Measurements from ENCODE around the gene BCL6. TPM values are rescaled to one million over a fixed set of nuclear protein-coding genes. Genes with fewer than 3 reads are reported as not detected.

Gene BCL6
- total and polyA plus RNA-seq, 2 experiments from 2014 or later = 32.0 to 46.5 TPM

DNA sequence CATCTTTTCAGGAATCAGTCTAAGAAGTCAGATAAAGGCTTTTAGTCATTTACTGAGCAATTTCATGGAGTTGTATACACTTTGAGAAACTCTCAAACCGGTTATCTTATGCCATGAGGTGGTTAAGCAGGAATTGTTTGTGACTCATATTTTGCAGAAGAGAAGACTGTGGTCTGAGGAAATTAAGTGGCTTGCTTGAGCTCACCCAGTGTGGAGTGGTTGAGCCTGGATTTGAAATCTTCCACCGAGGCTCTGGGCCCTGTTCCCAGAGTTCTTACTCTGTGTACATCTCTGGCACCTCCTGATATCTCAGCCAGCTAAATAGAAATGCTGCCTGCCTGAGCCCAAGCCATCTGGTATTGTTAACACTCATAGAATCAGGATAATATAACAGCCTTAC, 37.8 kb upstream of the BCL6 start:
- H3K36me3 ChIP-seq (replicated peaks; ENCODE audit: insufficient read depth, low read depth) = no peaks in the 10 kb centered on the region
- 46% methylated on average over 2 of the region's 2 CpGs for WGBS (ENCODE audit: low lambda C conversion rate, missing lambda C conversion rate)
- H3K9me2 ChIP-seq (replicated peaks; ENCODE audit: insufficient read depth) = no peaks in the 10 kb centered on the region
- no peaks in the 10 kb centered on the region for H3K4me1 ChIP-seq (ENCODE audit: insufficient read depth)
- H3K4me3 ChIP-seq = no peak overlapping the region
- H3K4me2 ChIP-seq = no peak overlapping the region
- peak overlapping the region; percentile 24 for H3K27ac ChIP-seq
- H3K79me2 ChIP-seq = no peaks in the 10 kb centered on the region
- H4K20me1 ChIP-seq (ENCODE audit: insufficient read depth, poor library complexity, severe bottlenecking) = no peaks in the 10 kb centered on the region
- no peaks in the 10 kb centered on the region for H3K27me3 ChIP-seq
- H3K9me3 ChIP-seq (ENCODE audit: low read depth) = no peaks in the 10 kb centered on the region
- TF ChIP-seq EZH2phosphoT487 (IDR thresholded peaks at IDR 0.05; ENCODE audit: low read depth, severe bottlenecking, unreplicated experiment) (no peak), EZH2 (IDR thresholded peaks at IDR 0.05; ENCODE audit: borderline replicate concordance) (no peak), CTCF (IDR thresholded peaks at IDR 0.05; ENCODE audit: poor library complexity) (no peak)
- H2AFZ ChIP-seq = no peak overlapping the region
- DNase-seq (ENCODE audit: low spot score) = peak; percentile 57

DNA sequence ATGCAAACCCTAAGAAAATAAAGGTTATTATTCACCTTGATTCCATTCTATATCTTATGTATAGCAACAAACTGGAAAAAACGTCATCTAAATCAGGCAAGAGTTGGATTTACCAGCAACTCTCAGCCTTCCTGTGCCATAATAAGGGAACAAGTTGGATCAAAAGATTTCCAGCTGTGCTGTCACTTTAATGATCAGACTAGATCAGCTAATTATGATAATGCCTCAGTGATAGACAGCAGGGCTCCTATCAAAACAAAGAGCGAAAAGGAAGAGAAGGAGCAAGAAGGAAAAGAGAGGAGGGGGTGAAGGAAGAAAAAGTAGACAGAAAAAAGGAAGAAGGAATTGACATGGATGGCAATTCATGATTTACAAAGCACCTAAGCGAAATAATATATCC, 36.7 kb upstream of the BCL6 start:
- Histone ChIP-seq H3K36me3 (replicated peaks; ENCODE audit: insufficient read depth, low read depth) (no peaks in the 10 kb centered on the region), H3K9me3 (ENCODE audit: low read depth) (no peaks in the 10 kb centered on the region), H3K79me2 (no peaks in the 10 kb centered on the region), H3K9me2 (replicated peaks; ENCODE audit: insufficient read depth) (no peaks in the 10 kb centered on the region), H3K27ac (no peak overlapping the region), H3K4me2 (no peak overlapping the region), H3K4me3 (no peak overlapping the region), H4K20me1 (ENCODE audit: insufficient read depth, poor library complexity, severe bottlenecking) (no peaks in the 10 kb centered on the region), H2AFZ (no peak overlapping the region), H3K27me3 (no peaks in the 10 kb centered on the region), H3K4me1 (ENCODE audit: insufficient read depth) (no peaks in the 10 kb centered on the region)
- TF ChIP-seq CTCF (IDR thresholded peaks at IDR 0.05; ENCODE audit: poor library complexity) = no peak
- no peak for TF ChIP-seq EZH2phosphoT487 (IDR thresholded peaks at IDR 0.05; ENCODE audit: low read depth, severe bottlenecking, unreplicated experiment)
- no peak for DNase-seq (ENCODE audit: low spot score)
- 79% methylated on average over 3 of the region's 3 CpGs for WGBS (ENCODE audit: low lambda C conversion rate, missing lambda C conversion rate)

- Histone ChIP-seq H3K4me1 (ENCODE audit: insufficient read depth) (no peaks in the 10 kb centered on the region), H4K20me1 (ENCODE audit: insufficient read depth, poor library complexity, severe bottlenecking) (no peaks in the 10 kb centered on the region), H3K27ac (no peak overlapping the region), H3K4me2 (no peak overlapping the region), H3K27me3 (no peaks in the 10 kb centered on the region), H3K4me3 (no peak overlapping the region), H3K36me3 (replicated peaks; ENCODE audit: insufficient read depth, low read depth) (no peaks in the 10 kb centered on the region), H3K9me2 (replicated peaks; ENCODE audit: insufficient read depth) (no peaks in the 10 kb centered on the region), H2AFZ (no peak overlapping the region), H3K79me2 (no peaks in the 10 kb centered on the region), H3K9me3 (ENCODE audit: low read depth) (no peaks in the 10 kb centered on the region)
- no peak for TF ChIP-seq EZH2 (IDR thresholded peaks at IDR 0.05; ENCODE audit: borderline replicate concordance)
- no peak for TF ChIP-seq CTCF (IDR thresholded peaks at IDR 0.05; ENCODE audit: poor library complexity)
- no peak for TF ChIP-seq EZH2phosphoT487 (IDR thresholded peaks at IDR 0.05; ENCODE audit: low read depth, severe bottlenecking, unreplicated experiment)
- no peak for DNase-seq (ENCODE audit: low spot score)
- WGBS (ENCODE audit: low lambda C conversion rate, missing lambda C conversion rate) = 41% methylated on average over 2 of the region's 2 CpGs
Measured at GRCh38 chr3:187781001-187781400, 35.7 kb upstream of the BCL6 start.

DNA sequence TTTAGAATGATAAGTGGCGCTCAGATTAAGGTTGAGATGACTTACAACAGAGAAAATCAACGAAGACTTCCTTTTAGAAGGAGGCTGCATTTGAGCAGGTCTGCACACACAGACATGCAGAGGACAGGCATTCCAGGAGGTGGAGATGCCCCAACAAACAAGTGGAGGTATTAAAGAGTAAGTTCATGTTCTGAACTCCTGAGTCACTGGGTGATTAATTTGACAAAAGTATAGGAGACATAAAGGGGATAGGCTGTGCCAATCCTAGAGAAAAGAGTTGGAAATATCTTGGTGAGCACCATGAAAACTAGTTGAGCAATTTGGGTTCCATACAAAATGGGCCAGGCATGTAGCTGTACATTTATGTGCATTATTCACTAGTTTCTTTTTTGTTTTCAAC, 33.5 kb upstream of the BCL6 start:
- Histone ChIP-seq H3K27ac (no peak overlapping the region), H3K36me3 (replicated peaks; ENCODE audit: insufficient read depth, low read depth) (no peaks in the 10 kb centered on the region), H3K9me3 (ENCODE audit: low read depth) (no peaks in the 10 kb centered on the region), H3K4me2 (no peak overlapping the region), H3K79me2 (no peaks in the 10 kb centered on the region), H3K27me3 (no peaks in the 10 kb centered on the region), H2AFZ (no peak overlapping the region), H3K9me2 (replicated peaks; ENCODE audit: insufficient read depth) (no peaks in the 10 kb centered on the region), H4K20me1 (ENCODE audit: insufficient read depth, poor library complexity, severe bottlenecking) (no peaks in the 10 kb centered on the region), H3K4me1 (ENCODE audit: insufficient read depth) (no peaks in the 10 kb centered on the region), H3K4me3 (no peak overlapping the region)
- DNase-seq (ENCODE audit: low spot score) = no peak
- 95% methylated on average over 2 of the region's 2 CpGs for WGBS (ENCODE audit: low lambda C conversion rate, missing lambda C conversion rate)
- no peak for TF ChIP-seq CTCF (IDR thresholded peaks at IDR 0.05; ENCODE audit: poor library complexity)
- no peak for TF ChIP-seq EZH2phosphoT487 (IDR thresholded peaks at IDR 0.05; ENCODE audit: low read depth, severe bottlenecking, unreplicated experiment)
- TF ChIP-seq EZH2 (IDR thresholded peaks at IDR 0.05; ENCODE audit: borderline replicate concordance) = no peak

Data from hepatocyte (in vitro differentiated cells).